Measurements from ENCODE around the gene ZBTB8OS.

DNA sequence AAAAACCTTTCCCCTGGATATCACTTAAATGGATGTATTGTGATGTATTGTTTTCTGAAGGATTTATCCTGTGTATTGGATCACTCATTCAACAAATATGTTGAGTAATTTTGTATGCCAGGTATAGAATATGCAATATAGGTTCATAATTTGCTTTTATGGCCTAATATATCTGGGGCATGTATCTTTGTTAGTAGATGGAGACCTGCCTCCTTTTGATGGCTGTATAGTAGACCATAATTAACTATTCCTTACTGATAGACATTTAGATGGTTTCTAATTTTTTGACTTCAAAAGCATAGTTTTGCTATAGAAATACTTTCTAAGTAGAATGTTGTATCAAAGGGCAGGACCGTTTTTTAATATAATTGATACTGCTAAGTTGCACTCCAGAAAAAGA, 9.2 kb upstream of the ZBTB8OS start:
- no peak for TF ChIP-seq CTCF (IDR thresholded peaks at IDR 0.05)
- TF ChIP-seq POLR2A (IDR thresholded peaks at IDR 0.05) = no peak

Data from right lobe of liver (tissue), 4 donors.